Jurkat, Clone E6-1 (cell line): Measurements from ENCODE around the gene OST4.
"Not testable (repeated sequence)": the region's sequence is repeated elsewhere in the genome, so short reads cannot be mapped to it uniquely, and the experiment has no call there.

Experiments
- DNase-seq: peaks from one replicate; pipeline ENCODE4 v3.0.0-alpha.2; 2011; ENCODE audit warnings: low read depth, low spot score
- H3K4me3 ChIP-seq: 2 replicates; pipeline ENCODE4 v1.5.1; 2011; ENCODE audit warnings: mild to moderate bottlenecking, low read length, control low read depth, moderate library complexity

Gene OST4

GRCh38 chr2:27081984-27082772 is 10.7 kb upstream of the OST4 start:
- peak overlapping the region; percentile 47 for H3K4me3 ChIP-seq
- DNase-seq, result no peak

DNA sequence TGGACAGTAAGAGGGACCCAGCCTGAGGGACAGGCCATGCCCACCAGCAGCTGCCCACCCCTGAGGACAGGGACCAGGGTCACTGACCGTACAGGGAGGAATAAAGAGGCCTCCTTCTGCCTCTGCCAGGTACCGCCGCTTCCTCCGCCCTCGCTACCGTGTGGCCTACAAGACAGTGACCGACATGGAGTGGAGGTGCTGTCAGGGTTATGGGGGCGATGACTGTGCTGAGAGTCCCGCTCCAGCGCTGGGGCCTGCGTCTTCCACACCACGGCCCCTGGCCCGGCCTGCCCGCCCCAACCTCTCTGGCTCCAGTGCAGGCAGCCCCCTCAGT is 9.1 kb upstream of the OST4 start:
- no peak overlapping the region for H3K4me3 ChIP-seq
- DNase-seq, result no peak

DNA sequence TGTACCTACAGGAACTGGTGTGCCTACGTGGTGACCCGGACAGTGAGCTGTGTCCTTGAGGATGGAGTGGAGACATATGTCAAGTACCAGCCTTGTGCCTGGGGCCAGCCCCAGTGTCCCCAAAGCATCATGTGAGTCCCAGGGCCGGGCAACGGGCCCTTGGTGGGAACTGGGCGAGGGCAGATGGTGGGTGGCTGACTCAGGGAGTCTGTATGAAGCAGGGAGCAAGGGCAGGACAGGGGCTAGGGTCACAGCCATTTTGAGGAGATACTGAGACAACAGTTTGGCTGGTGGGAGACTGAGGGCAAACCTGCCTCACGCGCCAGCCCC is 8.7 kb upstream of the OST4 start:
- no peak overlapping the region for H3K4me3 ChIP-seq
- no peak for DNase-seq

DNA sequence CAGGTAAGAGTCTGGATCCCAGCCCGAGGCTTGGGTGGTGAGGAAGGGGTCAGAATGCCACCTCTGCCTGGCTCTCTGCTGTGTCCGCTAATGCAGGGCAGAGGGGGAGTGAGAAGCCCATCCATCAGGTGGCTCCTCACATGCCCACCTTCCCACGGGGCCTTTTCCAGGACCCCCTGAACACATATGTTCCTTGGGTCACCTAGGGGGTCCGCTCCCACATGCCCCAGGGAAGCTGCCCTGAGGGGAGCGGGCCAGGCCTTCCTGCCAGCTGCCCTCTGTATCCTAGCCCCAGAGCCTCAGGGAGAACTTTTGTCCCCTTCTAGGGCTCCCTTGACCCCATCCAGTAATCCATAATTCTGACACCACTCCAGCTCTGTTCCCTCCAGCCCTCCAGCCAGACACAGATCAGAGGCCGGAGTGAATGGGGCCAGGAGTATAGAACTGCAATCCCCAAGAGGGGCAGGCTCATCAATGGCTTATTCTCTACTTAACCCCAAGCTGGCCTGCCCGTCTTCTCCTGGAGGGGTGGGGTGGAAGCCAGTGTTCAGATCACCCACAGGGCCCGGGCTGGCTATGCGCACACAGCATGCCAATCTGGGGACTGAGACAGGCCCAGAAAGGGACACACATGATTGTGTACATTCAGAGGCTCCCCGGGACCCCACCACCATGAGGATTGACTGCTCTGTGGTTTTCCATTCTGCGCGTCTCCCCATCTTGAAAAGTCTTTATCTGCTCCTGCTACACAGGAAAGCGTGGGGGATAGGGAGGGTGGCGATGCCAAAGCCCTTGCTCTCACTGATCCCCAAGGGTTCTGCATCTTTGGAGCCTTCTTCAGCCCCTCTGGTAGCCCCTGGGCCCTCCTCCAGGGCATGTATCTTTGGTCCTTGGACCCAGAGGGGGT is 8.0 kb upstream of the OST4 start:
- DNase-seq, result no peak
- H3K4me3 ChIP-seq, result no peak overlapping the region

DNA sequence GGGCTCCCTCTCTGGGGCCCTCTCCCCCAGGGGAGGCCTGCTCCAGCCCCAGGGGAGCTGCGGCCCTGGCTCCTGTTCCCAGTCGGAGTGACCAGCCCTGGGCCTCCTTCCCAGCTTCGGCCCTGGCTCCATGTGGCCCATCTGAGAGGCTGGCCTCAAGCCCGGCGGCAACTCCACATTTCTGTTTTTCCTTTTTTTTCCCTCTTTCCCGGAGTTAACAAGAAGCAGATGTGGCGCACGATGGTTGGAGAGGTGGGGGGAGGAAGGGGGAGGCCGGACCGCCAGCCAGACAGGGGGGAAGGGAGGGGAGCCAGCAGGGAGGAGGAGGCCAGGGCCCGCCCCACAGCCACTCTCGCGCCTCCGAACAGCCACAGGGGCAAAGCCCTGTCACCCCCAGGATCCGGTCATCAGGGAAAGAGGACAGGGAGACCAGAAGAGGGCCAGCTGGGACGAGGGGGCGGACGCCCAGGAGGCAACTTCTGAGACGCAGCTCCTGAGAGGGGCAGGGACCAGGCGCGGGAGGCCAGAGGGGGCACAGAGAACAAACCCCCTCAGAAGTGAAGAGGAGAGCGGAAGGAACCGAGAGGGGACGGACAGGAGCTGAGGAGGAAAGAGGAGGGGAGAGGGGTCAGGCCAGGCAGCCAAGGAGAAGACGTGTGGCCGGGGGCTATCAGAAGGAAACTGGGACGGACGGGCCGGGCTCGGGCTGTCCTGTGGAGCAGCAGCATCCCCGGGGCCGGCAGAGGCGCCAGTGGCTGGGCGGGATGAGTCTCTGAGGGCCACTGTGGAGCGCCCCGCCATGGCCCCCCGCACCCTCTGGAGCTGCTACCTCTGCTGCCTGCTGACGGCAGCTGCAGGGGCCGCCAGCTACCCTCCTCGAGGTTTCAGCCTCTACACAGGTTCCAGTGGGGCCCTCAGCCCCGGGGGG is 7.1 kb upstream of the OST4 start, which contains the start of gene EMILIN1:
TSS of gene EMILIN1 (plus strand) at position 349 of the 928 bp plus-strand sequence. CDS start at position 800, 451 bp downstream.
- DNase-seq, result no peak
- no peak within 1 kb of the TSS for H3K4me3 ChIP-seq

- no peak overlapping the region for H3K4me3 ChIP-seq
- no peak for DNase-seq
These were observed 5.8 kb upstream of the OST4 start for GRCh38 chr2:27077231-27077630.

- no peak for DNase-seq
- no peak overlapping the region for H3K4me3 ChIP-seq
These were observed 4.9 kb upstream of the OST4 start for GRCh38 chr2:27076323-27076722.

DNA sequence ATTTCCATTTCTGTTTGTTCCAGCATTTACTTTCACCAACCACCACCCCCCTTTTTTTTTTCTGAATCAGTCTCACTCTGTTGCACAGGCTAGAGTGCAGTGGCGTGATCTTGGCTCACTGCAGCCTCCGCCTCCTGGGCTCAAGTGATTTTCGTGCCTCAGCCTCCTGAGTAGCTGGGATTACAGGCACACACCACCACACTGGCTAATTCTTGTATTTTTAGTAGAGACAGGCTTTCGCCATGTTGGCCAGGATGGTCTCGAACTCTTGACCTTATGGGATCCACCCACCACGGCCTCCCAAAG is 4.1 kb upstream of the OST4 start:
- DNase-seq, H3K4me3 ChIP-seq: not testable (repeated sequence)

DNA sequence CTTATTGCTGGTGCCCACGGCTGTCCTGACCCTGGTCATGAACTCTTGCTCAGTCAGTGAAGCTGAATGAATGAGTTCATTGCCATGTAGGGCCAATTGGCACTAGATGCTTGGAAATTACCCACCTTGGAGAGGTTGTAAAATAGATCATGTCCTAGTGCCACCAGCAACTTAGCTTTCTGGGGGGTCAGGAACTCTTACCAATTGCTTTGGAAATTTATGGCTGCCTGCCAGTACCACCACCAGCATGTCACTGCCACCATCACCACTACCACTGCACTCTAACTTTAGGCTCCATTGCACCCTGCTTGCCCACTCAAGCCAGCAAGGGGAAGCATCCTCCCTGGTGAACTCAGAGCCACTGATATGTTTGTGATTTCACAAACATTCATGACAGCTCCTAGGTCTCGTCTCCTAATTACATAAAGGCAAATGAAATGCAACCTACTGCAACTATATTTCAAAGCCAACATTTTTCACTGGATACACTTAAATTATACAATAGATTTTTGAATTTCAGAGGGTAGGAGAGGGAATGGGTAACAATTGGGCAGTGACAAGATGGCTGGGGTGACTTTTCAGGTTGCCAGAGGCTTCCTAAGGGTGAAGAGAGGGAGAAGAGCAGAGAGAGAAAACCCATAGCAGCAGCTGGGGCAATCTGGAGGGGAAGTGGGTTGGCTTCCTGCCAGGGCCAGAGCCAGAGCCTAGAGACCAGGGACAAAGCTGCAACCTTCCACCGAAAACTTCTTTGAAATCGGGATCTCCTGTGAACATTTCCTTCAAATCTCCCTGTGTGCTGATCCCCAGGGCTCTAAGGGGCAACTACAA is 3.5 kb upstream of the OST4 start:
- peak; percentile 85 for DNase-seq
- peak overlapping the region; percentile 2; the same call in 1 of the 2 replicates for H3K4me3 ChIP-seq

- DNase-seq, result no peak
- no peak overlapping the region for H3K4me3 ChIP-seq
These were observed 2.3 kb upstream of the OST4 start for GRCh38 chr2:27073782-27074181.

DNA sequence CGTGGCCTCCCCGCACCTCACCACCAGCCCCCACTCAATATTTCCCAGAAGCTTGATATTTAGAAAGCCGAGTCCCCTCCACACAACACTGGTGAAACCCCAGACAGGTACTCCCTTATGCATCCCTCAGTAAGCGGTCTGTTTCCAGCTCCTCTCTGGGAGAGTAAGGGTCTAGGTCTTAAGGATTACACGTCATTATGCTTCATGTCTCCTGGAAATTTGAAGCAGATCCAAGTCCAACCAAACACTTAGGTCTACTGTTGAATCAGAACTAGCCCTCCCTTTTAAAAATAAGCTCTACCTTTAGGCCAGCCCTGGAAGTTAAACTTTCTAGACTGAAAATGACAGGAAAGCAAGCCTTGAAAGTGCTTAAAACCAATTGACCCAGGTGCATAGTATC is 1.5 kb upstream of the OST4 start:
- DNase-seq, result no peak
- no peak overlapping the region for H3K4me3 ChIP-seq

DNA sequence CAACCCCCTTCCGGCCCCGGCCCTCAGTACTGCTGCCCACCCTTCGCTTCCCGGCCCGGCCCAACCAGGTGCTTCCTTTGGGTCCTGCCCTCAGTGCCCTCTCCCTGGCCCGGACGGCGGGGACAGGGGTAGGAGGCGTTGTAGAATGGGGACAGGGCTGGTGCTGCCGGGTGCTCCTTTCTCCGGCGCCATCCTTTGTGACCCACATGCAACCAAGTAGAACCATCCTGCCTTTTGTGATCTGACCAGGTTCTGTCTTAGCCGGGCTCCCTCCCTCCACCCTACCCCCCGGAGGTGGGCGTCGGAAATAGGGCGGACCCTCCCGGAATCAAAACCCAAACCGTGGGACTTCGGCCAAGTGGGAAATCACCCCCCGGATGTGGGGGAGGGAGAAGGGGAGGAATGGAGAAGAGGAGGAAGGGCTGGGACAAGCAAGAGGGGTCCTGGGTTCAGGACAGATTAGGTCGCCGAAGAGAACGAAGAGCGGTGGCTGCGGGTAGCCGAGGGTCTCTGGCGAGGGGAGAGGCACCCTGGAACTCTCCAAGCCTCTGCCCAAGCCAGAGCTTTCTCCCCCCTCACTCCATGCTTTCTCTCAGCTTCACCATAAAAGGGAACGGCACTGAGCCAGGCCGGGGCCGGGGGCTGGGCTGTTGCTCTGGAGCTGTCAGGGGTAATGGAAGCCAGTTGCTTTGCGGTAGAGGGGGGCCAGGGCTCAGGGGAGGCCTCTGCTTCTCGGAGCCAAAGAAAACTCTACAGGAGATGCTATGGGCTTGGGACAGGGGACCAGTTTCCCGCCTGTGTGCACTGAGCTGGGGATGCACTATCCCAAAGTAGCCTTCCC is 756 bp upstream of the OST4 start:
- DNase-seq, result no peak
- H3K4me3 ChIP-seq, result peak overlapping the region; percentile 97

GRCh38 chr2:27070653-27071276 is 689 bp downstream of the OST4 start:
- no peak for DNase-seq
- H3K4me3 ChIP-seq, result peak overlapping the region; percentile 97

- H3K4me3 ChIP-seq, result peak overlapping the region; percentile 97
- no peak for DNase-seq
These were observed 1.4 kb downstream of the OST4 start for GRCh38 chr2:27069961-27070618.

- no peak for DNase-seq
- H3K4me3 ChIP-seq, result no peak overlapping the region
These were observed 2.0 kb downstream of the OST4 start for GRCh38 chr2:27069436-27069835.

GRCh38 chr2:27067385-27067784 is 4.1 kb downstream of the OST4 start:
- DNase-seq, result no peak
- no peak overlapping the region for H3K4me3 ChIP-seq

DNA sequence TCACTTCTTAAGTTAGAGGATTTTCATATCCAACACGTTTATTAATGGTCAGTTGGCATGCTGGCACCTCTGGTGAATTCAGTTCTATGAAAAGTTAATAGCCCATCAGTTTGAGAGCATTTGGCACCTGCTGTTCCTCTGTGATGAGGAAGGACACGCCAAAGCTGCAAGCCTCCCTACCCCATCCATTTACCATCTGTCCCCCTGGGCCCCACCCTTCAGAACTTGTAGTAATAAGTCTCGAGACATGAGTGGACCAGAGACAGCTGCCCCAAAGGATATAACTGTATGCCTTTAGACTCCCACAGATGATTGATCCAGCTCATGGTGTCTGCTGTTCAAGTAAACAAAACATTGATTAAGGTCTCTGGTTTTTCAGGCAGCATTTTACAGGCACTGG is 6.3 kb downstream of the OST4 start:
- no peak for DNase-seq

More for the DNA sequence above, 6.3 kb downstream of the OST4 start:
- H3K4me3 ChIP-seq, result no peak overlapping the region
